ENCODE results near the gene PAX3. TPM values are rescaled to one million over a fixed set of nuclear protein-coding genes. Genes with fewer than 3 reads are reported as not detected.

PAX3 gene
- total and polyA plus RNA-seq, 2 experiments from 2014 or later = not detected

DNA sequence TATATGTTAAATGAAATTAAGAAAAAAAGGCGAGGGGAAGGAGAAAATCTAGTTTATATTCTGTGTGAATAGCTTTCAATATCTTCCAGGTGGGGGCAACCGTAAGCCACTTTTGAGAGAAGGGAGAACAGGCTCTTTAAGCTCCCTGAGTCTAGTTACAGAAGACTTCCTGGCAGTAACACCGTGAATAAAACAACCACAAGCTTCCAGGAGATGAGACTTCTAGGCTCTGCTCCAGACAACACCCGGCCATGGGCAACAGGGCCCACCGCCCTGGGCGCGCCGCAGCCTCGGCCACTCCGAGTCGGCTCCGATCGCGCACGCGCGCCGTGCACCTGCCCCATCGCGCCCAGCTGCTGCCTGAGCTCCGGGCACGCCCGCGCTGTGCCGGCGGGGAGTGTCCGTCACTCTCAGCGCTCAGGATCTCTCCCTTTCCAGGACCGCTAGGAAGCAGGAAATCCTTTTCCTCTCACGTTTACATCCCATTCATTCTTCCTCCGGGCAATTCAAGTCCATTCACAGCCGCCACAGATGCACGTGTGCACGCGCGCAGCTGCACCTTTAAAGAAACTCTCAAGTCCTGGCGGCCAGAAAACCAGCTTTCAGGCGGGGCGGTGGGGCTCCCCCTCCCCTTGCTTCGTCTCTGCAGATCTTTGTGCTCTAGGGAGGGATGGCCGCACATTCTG lies 19.4 kb upstream of the PAX3 start:
- no peaks in the 10 kb centered on the region for H4K20me1 ChIP-seq (ENCODE audit: insufficient read depth)
- no peak for TF ChIP-seq EZH2phosphoT487 (IDR thresholded peaks at IDR 0.05; ENCODE audit: insufficient read depth, low read depth)
- TF ChIP-seq EZH2 (IDR thresholded peaks at IDR 0.05; ENCODE audit: insufficient read depth, poor library complexity, severe bottlenecking) = no peak
- peak; percentile 70 for DNase-seq
- H3K9me3 ChIP-seq (ENCODE audit: low read depth) = no peaks in the 10 kb centered on the region
- H3K27ac ChIP-seq = no peak overlapping the region
- H3F3A ChIP-seq (ENCODE audit: insufficient read depth) = no peaks in the 10 kb centered on the region
- H2AFZ ChIP-seq = peak overlapping the region; percentile 37; the same call in 1 of the 2 replicates
- WGBS, 2 experiments (ENCODE audit: low coverage in 1 of 2, low lambda C conversion rate in 2 of 2, missing lambda C conversion rate in 2 of 2) = 2% methylated on average over 26 to 40 of the region's 41 CpGs
- in situ Hi-C loops (cut with MboI) = no loop called here
- H3K9ac ChIP-seq = no peak overlapping the region
- no peaks in the 10 kb centered on the region for H3K4me1 ChIP-seq (ENCODE audit: insufficient read depth)
- H3K27me3 ChIP-seq (replicated peaks; ENCODE audit: insufficient read depth) = peaks cover 78% of the 10 kb centered on the region
- H3K79me2 ChIP-seq (ENCODE audit: insufficient read depth) = no peaks in the 10 kb centered on the region
- peak overlapping the region; percentile 66 for H3K4me3 ChIP-seq
- H3K4me2 ChIP-seq (ENCODE audit: unreplicated experiment) = peak overlapping the region; percentile 77
- no peaks in the 10 kb centered on the region for H3K36me3 ChIP-seq (ENCODE audit: low read depth)
- no peaks in the 10 kb centered on the region for H3K9me2 ChIP-seq (ENCODE audit: insufficient read depth)

DNA sequence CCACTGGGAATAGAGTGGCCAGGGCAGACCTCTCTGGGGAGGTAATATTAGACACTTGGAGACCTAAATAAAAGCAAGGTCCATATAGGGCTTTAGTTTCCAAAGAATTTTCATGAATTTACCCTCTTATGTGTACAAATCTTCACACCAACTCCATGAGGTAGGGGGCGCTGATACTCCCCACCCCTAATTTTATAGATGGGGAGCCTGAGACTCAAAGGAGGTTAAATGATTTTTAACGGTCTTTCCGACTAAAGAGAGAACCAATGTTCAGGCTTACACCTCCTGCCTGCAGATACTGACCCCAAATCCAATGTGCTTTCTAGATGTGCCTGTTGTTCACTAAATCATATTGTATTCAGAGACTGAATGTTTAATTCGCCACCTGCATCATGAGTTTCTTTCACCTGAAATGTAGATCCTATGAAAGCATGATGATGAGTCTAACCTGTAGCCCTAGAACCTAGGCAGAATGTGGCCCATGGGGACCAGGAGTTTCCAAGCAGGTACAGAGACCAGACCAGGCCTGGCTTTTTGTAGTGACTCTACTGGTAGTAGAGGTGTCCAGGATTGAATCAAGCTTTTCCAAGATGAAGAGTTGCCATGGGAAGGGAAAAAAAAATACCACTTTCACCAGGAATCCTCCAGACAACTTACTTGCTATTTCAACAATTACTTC lies 16.8 kb upstream of the PAX3 start:
- Histone ChIP-seq H3K27me3 (replicated peaks; ENCODE audit: insufficient read depth) (peaks cover 83% of the 10 kb centered on the region), H3K9me2 (ENCODE audit: insufficient read depth) (no peaks in the 10 kb centered on the region), H3K79me2 (ENCODE audit: insufficient read depth) (no peaks in the 10 kb centered on the region), H4K20me1 (ENCODE audit: insufficient read depth) (no peaks in the 10 kb centered on the region), H3K27ac (no peak overlapping the region), H3K4me2 (ENCODE audit: unreplicated experiment) (no peak overlapping the region), H3K4me3 (no peak overlapping the region), H2AFZ (no peak overlapping the region), H3K9me3 (ENCODE audit: low read depth) (no peaks in the 10 kb centered on the region), H3F3A (ENCODE audit: insufficient read depth) (no peaks in the 10 kb centered on the region), H3K9ac (no peak overlapping the region), H3K36me3 (ENCODE audit: low read depth) (no peaks in the 10 kb centered on the region), H3K4me1 (ENCODE audit: insufficient read depth) (no peaks in the 10 kb centered on the region)
- WGBS, 2 experiments (ENCODE audit: low coverage in 1 of 2, low lambda C conversion rate in 2 of 2, missing lambda C conversion rate in 2 of 2) = 57 to 58% methylated on average over 4 of the region's 4 CpGs
- DNase-seq = no peak
- in situ Hi-C loops (cut with MboI) = no loop called here
- TF ChIP-seq EZH2phosphoT487 (IDR thresholded peaks at IDR 0.05; ENCODE audit: insufficient read depth, low read depth) = no peak
- TF ChIP-seq EZH2 (IDR thresholded peaks at IDR 0.05; ENCODE audit: insufficient read depth, poor library complexity, severe bottlenecking) = no peak

DNA sequence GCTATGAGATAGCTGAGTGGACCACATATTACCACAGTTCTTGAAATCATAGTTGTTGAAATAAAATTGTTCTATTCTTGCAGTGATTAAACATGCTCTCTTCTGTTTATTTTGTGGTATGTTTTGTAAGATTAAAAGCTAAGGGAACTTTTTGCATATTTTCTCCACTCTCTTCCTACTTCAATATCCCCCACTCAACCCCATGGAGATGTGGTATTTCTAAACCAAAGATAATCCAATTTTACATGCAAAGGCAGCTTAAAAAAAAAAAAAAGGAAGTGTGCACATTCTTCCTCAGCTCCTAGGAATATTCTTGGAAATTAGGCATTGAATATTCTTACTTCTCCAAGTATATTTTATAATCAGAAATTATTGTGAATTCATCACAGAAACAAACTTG lies 15.0 kb upstream of the PAX3 start:
- Histone ChIP-seq H3K4me3 (no peak overlapping the region), H3K79me2 (ENCODE audit: insufficient read depth) (no peaks in the 10 kb centered on the region), H3K36me3 (ENCODE audit: low read depth) (no peaks in the 10 kb centered on the region), H3K9me3 (ENCODE audit: low read depth) (no peaks in the 10 kb centered on the region), H3F3A (ENCODE audit: insufficient read depth) (no peaks in the 10 kb centered on the region), H3K9ac (no peak overlapping the region), H3K4me1 (ENCODE audit: insufficient read depth) (no peaks in the 10 kb centered on the region), H3K27me3 (replicated peaks; ENCODE audit: insufficient read depth) (peaks cover 98% of the 10 kb centered on the region), H4K20me1 (ENCODE audit: insufficient read depth) (no peaks in the 10 kb centered on the region), H3K4me2 (ENCODE audit: unreplicated experiment) (no peak overlapping the region), H3K27ac (no peak overlapping the region), H3K9me2 (ENCODE audit: insufficient read depth) (no peaks in the 10 kb centered on the region), H2AFZ (no peak overlapping the region)
- DNase-seq = no peak
- in situ Hi-C loops (cut with MboI) = no loop called here
- TF ChIP-seq EZH2phosphoT487 (IDR thresholded peaks at IDR 0.05; ENCODE audit: insufficient read depth, low read depth) (0 out of 2 replicates have a peak, but pooled peaks have one; percentile 14), EZH2 (IDR thresholded peaks at IDR 0.05; ENCODE audit: insufficient read depth, poor library complexity, severe bottlenecking) (no peak)

GRCh38 chr2:222311978-222312738 lies 13.4 kb upstream of the PAX3 start:
- Histone ChIP-seq H3K79me2 (ENCODE audit: insufficient read depth) (no peaks in the 10 kb centered on the region), H3K36me3 (ENCODE audit: low read depth) (no peaks in the 10 kb centered on the region), H3K4me2 (ENCODE audit: unreplicated experiment) (no peak overlapping the region), H3K4me3 (no peak overlapping the region), H3K9me3 (ENCODE audit: low read depth) (no peaks in the 10 kb centered on the region), H3K4me1 (ENCODE audit: insufficient read depth) (no peaks in the 10 kb centered on the region), H3K27me3 (replicated peaks; ENCODE audit: insufficient read depth) (peaks cover 99% of the 10 kb centered on the region), H3K9me2 (ENCODE audit: insufficient read depth) (no peaks in the 10 kb centered on the region), H2AFZ (no peak overlapping the region), H3K9ac (no peak overlapping the region), H3F3A (ENCODE audit: insufficient read depth) (no peaks in the 10 kb centered on the region), H4K20me1 (ENCODE audit: insufficient read depth) (no peaks in the 10 kb centered on the region), H3K27ac (no peak overlapping the region)
- in situ Hi-C loops (cut with MboI) = no loop called here
- no peak for DNase-seq
- no peak for TF ChIP-seq EZH2phosphoT487 (IDR thresholded peaks at IDR 0.05; ENCODE audit: insufficient read depth, low read depth)
- no peak for TF ChIP-seq EZH2 (IDR thresholded peaks at IDR 0.05; ENCODE audit: insufficient read depth, poor library complexity, severe bottlenecking)
- WGBS, 2 experiments (ENCODE audit: low coverage in 1 of 2, low lambda C conversion rate in 2 of 2, missing lambda C conversion rate in 2 of 2) = 9 to 10% methylated on average over 48 of the region's 48 CpGs
